Measurements from ENCODE around the gene SLC38A3. TPM values are rescaled to one million over a fixed set of nuclear protein-coding genes. Genes with fewer than 3 reads are reported as not detected.

Gene SLC38A3
- total and polyA plus RNA-seq, 2 of the 8 experiments (the other 6 are each of a cell fraction or from before 2014, with no cell fraction given) = 1.2 to 3.7 TPM

DNA sequence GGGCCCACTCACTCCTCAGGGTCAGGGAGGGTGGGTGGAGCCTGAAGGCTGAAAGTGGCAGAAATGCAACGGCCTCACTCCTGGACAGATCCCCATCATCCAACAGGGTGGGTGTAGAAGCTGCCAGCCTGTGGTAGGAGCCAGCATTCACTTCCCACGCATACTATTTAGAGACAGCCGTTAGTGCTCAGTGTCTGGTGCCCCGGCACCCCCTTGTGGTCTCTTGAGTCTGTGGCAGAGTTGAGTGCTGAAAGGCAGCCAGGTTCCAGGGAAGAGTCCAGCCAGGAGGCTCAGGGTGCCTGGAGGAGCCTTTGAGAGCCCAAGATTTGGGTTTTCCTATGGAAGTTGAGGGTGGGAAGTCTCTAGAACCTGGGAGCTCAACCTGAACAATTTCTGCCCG is 15.8 kb upstream of the SLC38A3 start (continued):
- TF ChIP-seq CHD7 (IDR thresholded peaks at IDR 0.05; ENCODE audit: insufficient replicate concordance, low read length) = no peak
- no peak for TF ChIP-seq SRF (IDR thresholded peaks at IDR 0.05; ENCODE audit: low read depth, low read length)
- no peak for TF ChIP-seq SIX5 (IDR thresholded peaks at IDR 0.05; ENCODE audit: low read depth, low read length)
- no peak for TF ChIP-seq CREB1 (IDR thresholded peaks at IDR 0.05)
- peak in 2 of 3 experiments; percentile 94 to 95; a peak in 3 of 4 replicates for TF ChIP-seq CTCF (IDR thresholded peaks at IDR 0.05; ENCODE audit: control extremely low read depth in 1 of 3, insufficient read depth in 1 of 3, low read depth in 1 of 3, low read length in 3 of 3)

All from H1 (cell line).